GM12874 (cell line): ENCODE measurements around the gene TMCO4.

Source experiments
- CTCF ChIP-seq: IDR thresholded peaks from 2 replicates; pipeline ENCODE4 v1.5.1; 2011; ENCODE audit warnings: low read depth, mild to moderate bottlenecking, control low read depth, low read length, moderate library complexity; ENCODE audit not compliant: insufficient read depth

TMCO4 gene

GRCh38 chr1:19809044-19809750, 9.5 kb upstream of the TMCO4 start:
- no peak for TF ChIP-seq CTCF

- no peak for TF ChIP-seq CTCF
Observed at GRCh38 chr1:19808351-19808750, 8.6 kb upstream of the TMCO4 start.

- no peak for TF ChIP-seq CTCF
Observed at GRCh38 chr1:19804831-19805251, 5.1 kb upstream of the TMCO4 start.

- TF ChIP-seq CTCF: no peak
Observed at GRCh38 chr1:19802269-19802668, 2.6 kb upstream of the TMCO4 start.

GRCh38 chr1:19800076-19800804, 524 bp upstream of the TMCO4 start:
- TF ChIP-seq CTCF: no peak

- no peak for TF ChIP-seq CTCF
Observed at GRCh38 chr1:19798486-19799229, 1.1 kb downstream of the TMCO4 start.

- TF ChIP-seq CTCF: no peak
Observed at GRCh38 chr1:19797827-19798226, 1.9 kb downstream of the TMCO4 start.
